Skeletal muscle cell (primary cell): ENCODE measurements around the gene RAB8B.
A peak's percentile ranks its signal among the peaks of the same experiment; 100 is the strongest.
"Not testable (repeated sequence)": the region's sequence is repeated elsewhere in the genome, so short reads cannot be mapped to it uniquely, and the experiment has no call there.

ENCODE experiments used
- DNase-seq: peaks from one replicate; pipeline ENCODE4 v3.0.0-alpha.2; 2010; ENCODE audit warnings: low read depth
- H3K4me3 ChIP-seq: 2 replicates; pipeline ENCODE4 v1.5.1; 2011; ENCODE audit warnings: low read depth, mild to moderate bottlenecking, control low read depth, low read length, moderate library complexity

The RAB8B gene

DNA sequence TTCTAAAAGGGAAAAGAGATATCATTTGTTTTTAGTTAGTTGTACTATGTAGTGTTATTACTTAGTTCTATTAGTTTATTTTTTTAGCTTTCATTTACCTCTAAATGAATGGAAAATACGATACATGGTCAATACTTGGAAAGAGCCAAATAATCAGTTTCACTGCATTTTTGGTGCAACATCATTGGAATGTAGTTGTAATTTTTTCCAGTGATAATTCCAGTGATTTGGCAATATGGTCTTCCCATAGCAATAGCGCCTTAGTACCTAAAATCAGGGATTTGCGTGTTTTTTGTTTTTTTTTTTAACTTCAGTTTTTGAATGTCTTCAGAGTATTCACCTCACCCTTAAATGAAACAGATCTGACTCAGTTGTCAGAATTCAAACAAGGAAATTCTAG lies 41.8 kb downstream of the RAB8B start:
- DNase-seq = no peak
- no peak overlapping the region for H3K4me3 ChIP-seq

GRCh38 chr15:63231706-63232105 lies 42.3 kb downstream of the RAB8B start:
- H3K4me3 ChIP-seq = no peak overlapping the region
- no peak for DNase-seq

GRCh38 chr15:63232405-63232804 lies 43.0 kb downstream of the RAB8B start:
- H3K4me3 ChIP-seq = no peak overlapping the region
- no peak for DNase-seq

DNA sequence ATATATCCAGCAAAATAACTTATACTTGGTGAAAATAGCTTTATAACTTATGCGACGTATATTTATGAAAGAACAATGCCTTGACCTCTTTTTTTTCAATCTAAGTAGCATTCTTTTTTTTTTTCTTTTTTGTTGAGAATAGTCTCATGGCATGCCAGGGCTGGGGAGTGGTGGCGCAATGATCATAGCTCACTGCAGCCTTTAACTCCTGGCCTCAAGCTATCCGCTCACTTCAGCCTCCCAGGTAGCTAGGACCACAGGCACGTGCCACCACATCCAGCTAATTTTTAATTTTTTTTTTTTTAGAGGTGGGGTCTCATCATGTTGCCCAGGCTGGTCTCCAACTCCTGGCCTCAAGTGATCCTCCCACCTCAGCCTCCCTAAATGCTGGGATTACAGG lies 43.5 kb downstream of the RAB8B start:
- no peak overlapping the region for H3K4me3 ChIP-seq
- no peak for DNase-seq

GRCh38 chr15:63233667-63234423 lies 44.4 kb downstream of the RAB8B start:
- DNase-seq = peak; percentile 43
- H3K4me3 ChIP-seq = no peak overlapping the region

- DNase-seq = no peak
- no peak overlapping the region for H3K4me3 ChIP-seq
Observed at GRCh38 chr15:63234451-63234870, 45.1 kb downstream of the RAB8B start.

DNA sequence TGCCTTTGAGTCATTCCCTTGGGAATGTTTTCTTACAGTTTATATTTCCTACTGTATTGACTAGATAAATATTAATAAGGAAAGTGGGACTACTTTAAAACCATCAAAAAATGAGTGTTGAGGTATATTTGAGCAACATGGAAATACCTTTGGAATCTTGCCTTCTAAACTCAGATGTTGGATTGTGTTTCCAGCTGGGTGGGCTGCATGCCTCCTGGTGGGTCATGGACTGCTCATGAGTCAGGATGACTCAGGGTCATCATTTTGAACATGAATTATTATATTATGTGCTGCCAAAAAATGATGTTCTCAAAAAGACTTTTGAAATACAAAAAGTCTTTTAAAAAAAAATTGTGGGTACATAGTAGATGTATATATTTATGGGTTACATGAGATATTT lies 46.9 kb downstream of the RAB8B start:
- H3K4me3 ChIP-seq = no peak overlapping the region
- no peak for DNase-seq

GRCh38 chr15:63237086-63237485 lies 47.7 kb downstream of the RAB8B start:
- not testable (repeated sequence) for DNase-seq, H3K4me3 ChIP-seq

- DNase-seq = no peak
- no peak overlapping the region for H3K4me3 ChIP-seq
Observed at GRCh38 chr15:63238171-63238570, 48.8 kb downstream of the RAB8B start.

DNA sequence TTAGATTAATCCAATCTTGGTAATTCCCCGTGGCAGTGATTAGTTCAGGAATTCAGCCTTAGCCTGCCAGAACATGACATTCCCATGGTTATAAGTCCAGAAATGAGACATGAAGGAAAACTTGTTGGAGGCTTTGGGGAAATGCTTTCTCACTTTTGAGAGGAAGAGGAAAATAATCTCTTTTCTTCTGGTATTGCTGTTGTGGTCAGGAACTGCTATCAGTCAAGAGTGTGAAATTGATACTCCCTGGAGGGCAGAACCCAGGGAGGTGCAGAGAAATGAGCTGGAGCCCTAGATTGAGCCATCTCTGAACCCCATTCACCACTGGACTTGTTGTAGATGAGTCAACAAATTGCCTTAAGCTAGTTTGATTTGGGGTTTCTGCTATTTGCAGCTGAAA lies 49.4 kb downstream of the RAB8B start:
- H3K4me3 ChIP-seq = no peak overlapping the region
- peak; percentile 85 for DNase-seq

- no peak overlapping the region for H3K4me3 ChIP-seq
- no peak for DNase-seq
Observed at GRCh38 chr15:63240109-63240508, 50.7 kb downstream of the RAB8B start.

DNA sequence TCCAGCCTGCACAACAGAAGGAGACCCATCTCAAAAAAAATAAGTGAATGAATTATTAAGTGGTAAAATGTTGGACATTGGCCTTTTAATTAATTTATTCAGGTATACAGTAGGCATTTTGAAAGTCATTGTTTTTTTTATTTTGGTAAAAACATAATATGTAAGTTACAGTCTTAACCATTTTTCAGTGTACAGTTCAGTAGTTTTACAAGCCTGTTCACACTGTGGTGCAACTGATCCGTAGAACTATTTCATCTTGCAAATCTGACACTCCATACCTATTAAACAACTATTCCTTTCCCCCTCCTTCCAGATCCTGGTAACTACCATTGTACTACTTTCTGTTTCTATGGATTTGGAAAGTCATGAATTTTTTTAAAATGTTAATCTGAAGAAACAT lies 51.9 kb downstream of the RAB8B start:
- H3K4me3 ChIP-seq = no peak overlapping the region
- DNase-seq = no peak

DNA sequence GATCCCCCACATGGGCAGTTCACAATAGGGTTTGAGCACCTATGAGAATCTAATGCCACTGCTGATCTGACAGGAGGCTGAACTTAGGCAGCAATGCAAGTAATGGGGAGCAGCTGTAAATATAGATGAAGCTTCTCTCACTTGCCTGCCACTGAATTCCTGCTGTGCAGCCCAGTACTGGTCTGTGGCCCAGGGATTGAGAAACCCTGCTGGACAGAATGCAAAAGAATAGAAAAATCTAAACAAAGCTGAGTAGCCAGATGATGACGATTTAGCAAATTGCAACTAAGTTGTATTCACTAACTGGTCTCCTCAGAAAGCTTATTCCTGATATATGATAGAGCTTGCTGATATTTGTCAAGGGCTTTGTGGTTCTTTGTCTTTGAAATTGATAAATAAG lies 53.7 kb downstream of the RAB8B start:
- no peak for DNase-seq
- H3K4me3 ChIP-seq = no peak overlapping the region

GRCh38 chr15:63243776-63244175 lies 54.4 kb downstream of the RAB8B start:
- H3K4me3 ChIP-seq = no peak overlapping the region
- no peak for DNase-seq

DNA sequence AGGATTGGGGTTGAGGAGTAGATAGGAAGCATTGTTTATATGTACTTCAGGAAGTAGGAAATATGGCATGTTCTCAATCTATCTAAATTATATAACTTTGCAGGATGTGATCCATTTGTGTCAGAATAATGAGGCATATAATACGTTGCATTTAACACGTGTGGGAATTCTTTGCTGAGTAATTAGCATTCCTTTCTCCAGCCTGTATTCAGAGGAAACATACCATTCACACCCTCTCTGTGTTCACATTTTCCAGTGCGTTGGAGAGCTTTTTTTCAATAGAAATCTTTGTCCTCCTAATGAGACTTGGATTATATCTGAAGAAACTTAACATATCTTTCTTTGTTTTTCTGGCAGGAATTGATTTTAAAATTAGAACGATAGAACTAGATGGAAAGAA lies 55.0 kb downstream of the RAB8B start:
- no peak for DNase-seq
- H3K4me3 ChIP-seq = no peak overlapping the region

- DNase-seq = no peak
- H3K4me3 ChIP-seq = no peak overlapping the region
Observed at GRCh38 chr15:63244976-63245645, 55.7 kb downstream of the RAB8B start.

- DNase-seq = peak; percentile 88
- H3K4me3 ChIP-seq = no peak overlapping the region
Observed at GRCh38 chr15:63246691-63247469, 57.5 kb downstream of the RAB8B start.

DNA sequence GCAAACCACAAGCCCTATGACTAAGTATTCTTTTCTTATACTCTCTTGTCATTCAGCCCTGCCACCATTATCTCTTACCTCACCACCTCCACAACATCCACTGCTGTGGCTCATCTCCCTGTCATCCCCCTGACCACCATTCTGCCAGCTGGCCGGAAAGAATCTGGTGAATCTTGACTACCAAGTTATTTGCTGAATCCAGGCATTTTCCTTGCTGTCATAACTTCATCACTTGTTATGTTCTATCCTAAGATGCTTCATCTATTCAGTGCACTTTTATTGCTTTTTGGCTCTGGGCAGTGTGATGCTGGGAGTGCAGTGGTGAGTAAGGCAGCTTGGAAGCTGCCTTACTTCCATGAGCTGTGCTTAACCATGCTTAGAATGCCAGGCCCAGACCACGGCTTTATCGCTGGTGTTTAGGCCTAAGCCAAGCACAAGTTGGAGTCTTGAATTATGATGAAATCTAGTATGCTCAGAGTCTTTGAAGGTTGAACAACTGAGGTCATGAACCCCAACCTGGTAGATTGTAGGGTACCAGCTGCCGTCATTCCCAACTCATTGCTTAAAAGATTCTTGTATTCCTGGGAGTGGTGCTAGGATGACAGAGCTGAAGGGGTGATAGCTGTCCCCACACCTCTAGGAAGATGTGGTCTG lies 61.0 kb downstream of the RAB8B start:
- DNase-seq = peak; percentile 98

GRCh38 chr15:63251701-63252100 lies 62.3 kb downstream of the RAB8B start:
- H3K4me3 ChIP-seq = no peak overlapping the region
- DNase-seq = no peak

More for the DNA sequence above, 61.0 kb downstream of the RAB8B start:
- no peak overlapping the region for H3K4me3 ChIP-seq

DNA sequence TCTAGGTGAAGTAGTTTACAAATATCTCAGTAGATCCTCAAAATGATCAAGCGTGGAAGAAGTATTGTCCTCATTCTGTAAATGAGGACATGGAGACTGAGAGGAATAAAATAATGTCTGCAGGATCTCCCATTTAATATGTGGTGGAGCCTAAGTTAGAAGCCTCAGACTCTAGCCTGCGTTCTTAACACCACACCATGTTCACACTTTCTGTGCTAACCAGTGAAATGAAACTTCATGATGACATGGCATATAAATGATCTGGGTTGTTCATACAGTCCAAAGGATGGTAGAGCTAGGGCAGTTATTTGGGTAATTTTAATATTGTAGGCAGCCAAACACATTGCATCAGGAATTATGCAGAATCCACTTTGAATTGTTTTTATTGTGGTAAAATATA lies 62.9 kb downstream of the RAB8B start:
- DNase-seq = no peak
- H3K4me3 ChIP-seq = no peak overlapping the region
